ENCODE results near the gene MTMR2.

Gene MTMR2

GRCh38 chr11:95912902-95913560 lies 10.9 kb downstream of the MTMR2 start:
- Histone ChIP-seq H3K27ac (no peak overlapping the region), H3K27me3 (ENCODE audit: insufficient read depth, low read depth, severe bottlenecking) (no peaks in the 10 kb centered on the region), H3K4me3 (ENCODE audit: low read depth, low read length) (no peak overlapping the region), H3K36me3 (no peaks in the 10 kb centered on the region), H3K9me3 (ENCODE audit: severe bottlenecking) (no peaks in the 10 kb centered on the region)
- DNase-seq: no peak
- TF ChIP-seq, protein P1, sequence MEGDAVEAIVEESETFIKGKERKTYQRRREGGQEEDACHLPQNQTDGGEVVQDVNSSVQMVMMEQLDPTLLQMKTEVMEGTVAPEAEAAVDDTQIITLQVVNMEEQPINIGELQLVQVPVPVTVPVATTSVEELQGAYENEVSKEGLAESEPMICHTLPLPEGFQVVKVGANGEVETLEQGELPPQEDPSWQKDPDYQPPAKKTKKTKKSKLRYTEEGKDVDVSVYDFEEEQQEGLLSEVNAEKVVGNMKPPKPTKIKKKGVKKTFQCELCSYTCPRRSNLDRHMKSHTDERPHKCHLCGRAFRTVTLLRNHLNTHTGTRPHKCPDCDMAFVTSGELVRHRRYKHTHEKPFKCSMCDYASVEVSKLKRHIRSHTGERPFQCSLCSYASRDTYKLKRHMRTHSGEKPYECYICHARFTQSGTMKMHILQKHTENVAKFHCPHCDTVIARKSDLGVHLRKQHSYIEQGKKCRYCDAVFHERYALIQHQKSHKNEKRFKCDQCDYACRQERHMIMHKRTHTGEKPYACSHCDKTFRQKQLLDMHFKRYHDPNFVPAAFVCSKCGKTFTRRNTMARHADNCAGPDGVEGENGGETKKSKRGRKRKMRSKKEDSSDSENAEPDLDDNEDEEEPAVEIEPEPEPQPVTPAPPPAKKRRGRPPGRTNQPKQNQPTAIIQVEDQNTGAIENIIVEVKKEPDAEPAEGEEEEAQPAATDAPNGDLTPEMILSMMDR (IDR thresholded peaks at IDR 0.05; ENCODE audit: low read depth, low read length): no peak

DNA sequence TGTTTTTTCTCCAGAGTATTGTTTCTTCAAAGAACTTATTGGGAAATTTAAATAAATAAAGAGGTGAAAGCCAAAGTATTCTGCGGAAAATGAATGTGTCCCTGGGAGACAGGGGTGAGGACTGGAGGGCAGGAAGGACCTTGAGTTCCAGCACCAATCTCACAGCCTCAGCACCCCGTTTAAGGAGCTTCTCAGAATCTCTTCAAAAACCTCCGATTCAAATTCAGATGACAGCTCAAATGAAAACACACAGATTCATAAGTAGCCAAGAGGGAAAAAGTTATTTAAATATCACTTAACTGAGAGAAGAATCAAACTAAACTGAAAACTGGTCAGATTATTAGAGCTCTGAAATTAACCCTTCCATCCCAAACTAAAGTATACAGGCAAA lies 12.5 kb downstream of the MTMR2 start:
- Histone ChIP-seq H3K4me3 (ENCODE audit: low read depth, low read length) (no peak overlapping the region), H3K9me3 (ENCODE audit: severe bottlenecking) (no peaks in the 10 kb centered on the region), H3K27me3 (ENCODE audit: insufficient read depth, low read depth, severe bottlenecking) (no peaks in the 10 kb centered on the region), H3K27ac (no peak overlapping the region), H3K36me3 (no peaks in the 10 kb centered on the region)
- no peak for DNase-seq
- TF ChIP-seq, protein P1 (IDR thresholded peaks at IDR 0.05; ENCODE audit: low read depth, low read length): no peak

- no peak overlapping the region for H3K4me3 ChIP-seq (ENCODE audit: low read depth, low read length)
- no peaks in the 10 kb centered on the region for H3K27me3 ChIP-seq (ENCODE audit: insufficient read depth, low read depth, severe bottlenecking)
- H3K27ac ChIP-seq: no peak overlapping the region
- no peak for DNase-seq
- no peaks in the 10 kb centered on the region for H3K9me3 ChIP-seq (ENCODE audit: severe bottlenecking)
- TF ChIP-seq, protein P1 (IDR thresholded peaks at IDR 0.05; ENCODE audit: low read depth, low read length): no peak
- H3K36me3 ChIP-seq: no peaks in the 10 kb centered on the region
Measured at GRCh38 chr11:95910638-95911368, 13.1 kb downstream of the MTMR2 start.

DNA sequence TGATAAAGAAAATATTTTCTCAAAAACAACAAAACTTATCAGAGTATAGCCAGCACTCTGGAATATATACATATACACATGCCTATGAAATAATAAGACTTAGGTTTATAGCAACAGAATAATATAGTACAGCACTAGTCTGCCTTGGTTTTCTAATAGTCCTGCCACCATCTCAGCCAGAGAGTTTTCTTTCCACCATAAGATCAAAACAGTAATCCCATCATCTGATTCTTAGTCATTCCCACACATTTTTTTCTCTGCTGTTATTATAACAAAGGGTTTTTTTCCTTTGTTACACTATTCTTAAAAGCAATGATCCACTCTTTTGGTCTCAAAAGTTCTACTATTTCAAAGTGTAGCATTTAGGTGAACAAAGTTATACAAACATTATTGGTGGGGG lies 15.1 kb downstream of the MTMR2 start:
- Histone ChIP-seq H3K36me3 (no peaks in the 10 kb centered on the region), H3K4me3 (ENCODE audit: low read depth, low read length) (no peak overlapping the region), H3K27me3 (ENCODE audit: insufficient read depth, low read depth, severe bottlenecking) (no peaks in the 10 kb centered on the region), H3K9me3 (ENCODE audit: severe bottlenecking) (no peaks in the 10 kb centered on the region), H3K27ac (no peak overlapping the region)
- no peak for DNase-seq
- TF ChIP-seq, protein P1 (IDR thresholded peaks at IDR 0.05; ENCODE audit: low read depth, low read length): no peak

DNA sequence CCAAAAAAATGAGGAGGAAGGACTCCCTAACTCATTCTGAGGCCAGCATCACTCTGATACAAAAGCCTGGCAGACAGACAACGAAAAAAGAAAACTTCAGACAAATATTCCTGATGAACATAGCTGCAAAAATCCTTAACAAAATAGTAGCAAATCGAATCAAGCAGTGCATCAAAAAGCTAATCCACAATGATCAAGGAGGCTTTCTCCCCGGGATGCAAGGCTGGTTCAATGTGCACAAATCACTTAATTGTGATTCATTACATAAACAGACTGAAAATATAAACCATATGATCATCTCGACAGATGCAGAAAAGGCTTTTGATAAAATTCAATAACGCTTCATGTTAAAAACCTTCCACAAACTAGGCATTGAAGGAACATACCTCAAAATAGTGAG lies 16.4 kb downstream of the MTMR2 start:
- no peak for DNase-seq
- Histone ChIP-seq H3K27ac (no peak overlapping the region), H3K9me3 (ENCODE audit: severe bottlenecking) (no peaks in the 10 kb centered on the region), H3K36me3 (no peaks in the 10 kb centered on the region), H3K4me3 (ENCODE audit: low read depth, low read length) (no peak overlapping the region), H3K27me3 (ENCODE audit: insufficient read depth, low read depth, severe bottlenecking) (no peaks in the 10 kb centered on the region)
- TF ChIP-seq, protein P1 (IDR thresholded peaks at IDR 0.05; ENCODE audit: low read depth, low read length): no peak
